Testis (tissue), 2 donors: ENCODE measurements around the gene DIAPH2.

ENCODE experiments used
- POLR2A ChIP-seq: fragments of 450-650 bp; IDR thresholded peaks from one replicate; pipeline ENCODE4 v1.6.1; 2017; ENCODE audit warnings: antibody characterized with exemption, mild to moderate bottlenecking, moderate library complexity
- TF ChIP-seq, protein P1 (sequence below), 3 experiments: fragments of 450-650 bp in 2 of 3; fragments of 200-600 bp in 1 of 3; sonication (generic) in 1 of 3; IDR thresholded peaks; one replicate each; pipeline ENCODE4 v1.5.1; 2016 to 2019; ENCODE audit warnings: antibody characterized with exemption in 3 of 3, mild to moderate bottlenecking in 2 of 3, moderate library complexity in 1 of 3

DNA sequence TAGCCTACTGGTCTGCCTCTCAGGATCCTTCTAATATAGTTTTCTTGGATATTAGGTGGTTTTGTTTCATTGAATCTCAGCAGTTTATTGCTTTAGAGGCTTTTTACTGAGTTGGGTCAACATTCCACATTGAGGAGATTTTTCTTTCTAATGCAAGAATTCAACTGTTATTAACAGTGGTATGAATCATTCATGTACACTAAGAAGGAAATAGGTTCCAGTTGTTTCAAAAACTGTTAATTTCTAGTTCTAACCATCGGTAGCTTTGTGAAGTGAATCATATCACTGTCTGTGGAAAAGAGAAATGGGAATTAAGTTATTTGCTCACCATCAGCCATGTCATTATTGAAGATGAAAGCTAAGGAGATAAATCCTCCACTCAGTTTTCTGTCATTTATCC is 530.5 kb downstream of the DIAPH2 start:
- TF ChIP-seq, protein P1, sequence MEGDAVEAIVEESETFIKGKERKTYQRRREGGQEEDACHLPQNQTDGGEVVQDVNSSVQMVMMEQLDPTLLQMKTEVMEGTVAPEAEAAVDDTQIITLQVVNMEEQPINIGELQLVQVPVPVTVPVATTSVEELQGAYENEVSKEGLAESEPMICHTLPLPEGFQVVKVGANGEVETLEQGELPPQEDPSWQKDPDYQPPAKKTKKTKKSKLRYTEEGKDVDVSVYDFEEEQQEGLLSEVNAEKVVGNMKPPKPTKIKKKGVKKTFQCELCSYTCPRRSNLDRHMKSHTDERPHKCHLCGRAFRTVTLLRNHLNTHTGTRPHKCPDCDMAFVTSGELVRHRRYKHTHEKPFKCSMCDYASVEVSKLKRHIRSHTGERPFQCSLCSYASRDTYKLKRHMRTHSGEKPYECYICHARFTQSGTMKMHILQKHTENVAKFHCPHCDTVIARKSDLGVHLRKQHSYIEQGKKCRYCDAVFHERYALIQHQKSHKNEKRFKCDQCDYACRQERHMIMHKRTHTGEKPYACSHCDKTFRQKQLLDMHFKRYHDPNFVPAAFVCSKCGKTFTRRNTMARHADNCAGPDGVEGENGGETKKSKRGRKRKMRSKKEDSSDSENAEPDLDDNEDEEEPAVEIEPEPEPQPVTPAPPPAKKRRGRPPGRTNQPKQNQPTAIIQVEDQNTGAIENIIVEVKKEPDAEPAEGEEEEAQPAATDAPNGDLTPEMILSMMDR (IDR thresholded peaks at IDR 0.05), result no peak
- no peak for TF ChIP-seq POLR2A
